Superior temporal gyrus (tissue), 1 donor: ENCODE data around the gene UNC5A.
"Not testable (repeated sequence)": the region's sequence is repeated elsewhere in the genome, so short reads cannot be mapped to it uniquely, and the experiment has no call there.

Experiments
- DNase-seq: peaks from one replicate; pipeline ENCODE4 v3.0.0-alpha.2; 2016; ENCODE audit errors: extremely low spot score

Gene UNC5A

GRCh38 chr5:176863765-176864098, 53.4 kb downstream of the UNC5A start:
- no peak for DNase-seq

GRCh38 chr5:176864755-176865154, 54.4 kb downstream of the UNC5A start:
- DNase-seq = no peak

DNA sequence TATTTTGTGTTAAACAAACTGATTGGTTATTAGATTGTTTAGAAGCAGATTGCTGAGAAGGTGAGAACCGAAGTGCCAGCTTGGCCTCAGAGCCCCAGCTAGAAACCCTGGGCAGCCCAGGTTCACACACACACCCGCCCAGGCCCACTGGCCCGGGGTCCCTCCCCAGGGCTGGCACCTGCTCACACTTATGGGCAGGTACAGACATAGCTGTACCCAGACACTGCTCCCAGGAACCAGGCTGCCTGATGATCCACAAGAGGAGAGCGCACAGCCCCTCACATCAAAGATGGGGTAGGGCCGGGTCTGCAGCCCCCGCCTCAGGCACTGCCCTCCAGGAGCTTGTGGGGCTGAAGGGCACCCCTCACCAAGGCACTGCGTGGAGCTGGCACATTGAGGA, 55.6 kb downstream of the UNC5A start:
- DNase-seq = no peak

DNA sequence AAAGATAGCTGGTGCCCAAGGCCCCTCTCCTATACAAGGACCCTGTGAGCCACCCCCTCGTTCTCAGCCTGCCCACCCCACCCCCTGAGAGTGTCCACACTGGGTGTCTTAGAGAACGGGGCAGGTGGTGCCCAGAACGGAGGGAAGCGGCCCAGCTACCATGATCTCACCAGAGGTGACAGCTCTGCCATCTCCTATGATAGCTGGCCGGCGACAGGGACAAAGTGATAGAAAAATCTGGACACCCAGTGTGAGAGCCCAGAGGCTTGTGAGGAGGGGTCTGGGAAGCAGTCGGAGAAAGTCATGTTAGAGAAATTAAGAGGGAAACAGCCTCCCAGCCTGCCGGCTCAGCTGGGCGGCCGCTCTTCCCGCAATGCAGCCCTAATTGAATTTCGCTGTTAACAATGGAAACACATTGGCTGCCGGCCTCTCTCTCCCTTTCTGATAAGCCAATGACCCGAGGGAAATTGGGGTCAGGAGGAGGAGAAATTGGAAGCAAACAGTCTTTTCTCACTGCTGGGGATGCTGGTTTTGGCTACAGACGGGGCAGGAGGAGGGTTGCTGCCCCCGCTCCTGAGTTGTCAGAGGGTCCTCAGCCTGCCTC, 56.5 kb downstream of the UNC5A start:
- DNase-seq = no peak

GRCh38 chr5:176868126-176868525, 57.8 kb downstream of the UNC5A start:
- DNase-seq = no peak

DNA sequence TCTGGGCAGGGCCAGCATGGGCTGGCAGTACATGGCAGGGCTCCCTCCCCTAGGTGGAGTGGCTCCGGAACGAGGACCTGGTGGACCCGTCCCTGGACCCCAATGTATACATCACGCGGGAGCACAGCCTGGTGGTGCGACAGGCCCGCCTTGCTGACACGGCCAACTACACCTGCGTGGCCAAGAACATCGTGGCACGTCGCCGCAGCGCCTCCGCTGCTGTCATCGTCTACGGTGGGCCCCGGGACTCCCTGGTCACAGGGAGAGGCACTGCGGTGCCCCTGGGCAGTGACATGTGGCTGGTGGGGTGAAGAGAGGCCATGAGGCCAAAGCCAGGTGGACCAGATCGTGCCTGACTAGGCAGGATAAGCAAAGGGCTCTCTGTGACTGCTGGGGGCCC, 58.4 kb downstream of the UNC5A start:
- DNase-seq = no peak

DNA sequence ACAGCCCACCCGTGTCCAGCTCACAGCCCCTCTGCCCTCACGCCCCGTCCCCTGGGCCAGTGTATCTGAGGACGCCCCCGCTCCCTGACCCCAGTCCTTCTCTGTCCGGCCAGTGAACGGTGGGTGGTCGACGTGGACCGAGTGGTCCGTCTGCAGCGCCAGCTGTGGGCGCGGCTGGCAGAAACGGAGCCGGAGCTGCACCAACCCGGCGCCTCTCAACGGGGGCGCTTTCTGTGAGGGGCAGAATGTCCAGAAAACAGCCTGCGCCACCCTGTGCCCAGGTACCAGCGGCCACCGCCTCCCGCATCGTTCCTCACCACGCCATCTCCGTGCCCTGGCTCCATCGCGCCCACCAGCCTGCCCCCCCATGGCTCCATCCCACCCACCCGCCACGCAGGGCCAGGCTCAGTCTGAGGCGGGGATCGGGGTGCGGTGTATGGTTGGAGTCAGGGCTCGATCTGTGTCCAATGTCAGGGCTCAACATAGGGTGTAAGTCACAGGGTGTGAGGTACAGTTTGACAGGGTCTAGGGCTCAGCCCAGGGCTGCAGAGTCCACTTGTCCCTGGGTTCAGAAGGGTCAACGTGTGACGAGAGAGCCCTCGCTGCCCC, 59.2 kb downstream of the UNC5A start:
- DNase-seq = no peak

DNA sequence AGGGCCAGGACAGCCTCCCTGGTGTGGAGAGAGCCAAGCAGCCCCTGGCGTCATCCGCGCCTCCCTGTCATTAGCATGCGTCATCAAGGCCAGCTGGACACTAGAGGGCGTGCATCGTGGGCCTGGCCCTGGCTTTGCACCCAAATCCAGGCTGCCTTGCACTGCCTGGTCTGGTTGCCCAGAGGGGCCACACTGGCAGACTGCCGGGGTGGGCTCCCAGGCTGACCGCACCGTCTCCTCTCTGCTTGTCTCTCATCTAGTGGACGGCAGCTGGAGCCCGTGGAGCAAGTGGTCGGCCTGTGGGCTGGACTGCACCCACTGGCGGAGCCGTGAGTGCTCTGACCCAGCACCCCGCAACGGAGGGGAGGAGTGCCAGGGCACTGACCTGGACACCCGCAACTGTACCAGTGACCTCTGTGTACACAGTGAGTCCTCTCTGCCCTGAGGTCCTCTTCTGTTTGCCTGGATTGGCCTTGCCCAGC, 59.8 kb downstream of the UNC5A start:
- no peak for DNase-seq

GRCh38 chr5:176870644-176871043, 60.3 kb downstream of the UNC5A start:
- DNase-seq = not testable (repeated sequence)

DNA sequence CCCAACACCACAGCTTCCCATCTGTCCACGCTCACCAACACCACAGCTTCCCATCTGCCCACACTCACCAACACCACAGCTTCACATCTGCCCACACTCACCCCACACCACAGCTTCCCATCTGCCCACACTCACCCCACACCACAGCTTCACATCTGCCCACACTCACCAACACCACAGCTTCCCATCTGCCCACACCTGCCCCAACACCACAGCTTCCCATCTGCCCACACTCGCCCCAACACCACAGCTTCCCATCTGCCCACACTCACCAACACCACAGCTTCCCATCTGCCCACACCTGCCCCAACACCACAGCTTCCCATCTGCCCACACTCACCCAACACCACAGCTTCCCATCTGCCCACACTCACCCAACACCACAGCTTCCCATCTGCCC, 62.2 kb downstream of the UNC5A start:
- not testable (repeated sequence) for DNase-seq

- DNase-seq = not testable (repeated sequence)
Observed at GRCh38 chr5:176873011-176873410, 62.7 kb downstream of the UNC5A start.

DNA sequence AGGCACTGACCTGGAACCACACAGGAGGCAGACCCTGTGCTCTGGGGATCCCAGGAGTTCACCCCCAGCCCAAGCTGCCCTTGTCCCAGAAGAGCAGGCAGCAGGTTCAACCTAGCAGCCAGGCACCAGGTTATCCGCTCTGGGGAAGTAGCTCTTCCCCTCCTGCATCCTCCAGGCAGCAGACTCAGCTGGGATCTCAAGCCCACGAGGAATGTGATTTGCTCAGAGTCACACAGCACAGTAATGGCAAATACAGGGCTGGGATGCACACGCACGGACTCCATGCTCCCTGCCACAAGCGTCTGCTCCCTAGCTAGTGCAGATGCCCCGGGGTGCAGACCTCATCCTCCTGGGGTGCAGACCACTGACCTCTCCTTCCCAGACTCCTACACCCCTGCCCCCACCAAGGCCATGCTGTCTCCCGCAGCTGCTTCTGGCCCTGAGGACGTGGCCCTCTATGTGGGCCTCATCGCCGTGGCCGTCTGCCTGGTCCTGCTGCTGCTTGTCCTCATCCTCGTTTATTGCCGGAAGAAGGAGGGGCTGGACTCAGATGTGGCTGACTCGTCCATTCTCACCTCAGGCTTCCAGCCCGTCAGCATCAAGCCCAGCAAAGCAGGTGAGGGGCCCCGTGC, 63.3 kb downstream of the UNC5A start:
- no peak for DNase-seq

DNA sequence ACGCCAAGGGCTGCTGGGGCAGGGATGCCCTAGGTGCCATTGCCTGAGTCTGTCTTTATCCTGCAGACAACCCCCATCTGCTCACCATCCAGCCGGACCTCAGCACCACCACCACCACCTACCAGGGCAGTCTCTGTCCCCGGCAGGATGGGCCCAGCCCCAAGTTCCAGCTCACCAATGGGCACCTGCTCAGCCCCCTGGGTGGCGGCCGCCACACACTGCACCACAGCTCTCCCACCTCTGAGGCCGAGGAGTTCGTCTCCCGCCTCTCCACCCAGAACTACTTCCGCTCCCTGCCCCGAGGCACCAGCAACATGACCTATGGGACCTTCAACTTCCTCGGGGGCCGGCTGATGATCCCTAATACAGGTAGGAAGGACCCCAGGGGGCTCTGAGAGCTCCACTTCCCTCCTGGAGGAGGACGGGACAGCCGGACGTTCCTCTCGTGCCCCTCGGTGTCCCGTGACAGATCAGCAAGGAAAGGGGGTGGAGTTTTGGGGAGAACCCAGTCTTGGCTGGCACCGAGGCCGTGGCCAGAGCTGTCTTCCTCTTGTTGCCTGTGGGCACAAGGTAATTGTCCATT, 63.9 kb downstream of the UNC5A start:
- DNase-seq = no peak

GRCh38 chr5:176875014-176875550, 64.7 kb downstream of the UNC5A start:
- DNase-seq = no peak

DNA sequence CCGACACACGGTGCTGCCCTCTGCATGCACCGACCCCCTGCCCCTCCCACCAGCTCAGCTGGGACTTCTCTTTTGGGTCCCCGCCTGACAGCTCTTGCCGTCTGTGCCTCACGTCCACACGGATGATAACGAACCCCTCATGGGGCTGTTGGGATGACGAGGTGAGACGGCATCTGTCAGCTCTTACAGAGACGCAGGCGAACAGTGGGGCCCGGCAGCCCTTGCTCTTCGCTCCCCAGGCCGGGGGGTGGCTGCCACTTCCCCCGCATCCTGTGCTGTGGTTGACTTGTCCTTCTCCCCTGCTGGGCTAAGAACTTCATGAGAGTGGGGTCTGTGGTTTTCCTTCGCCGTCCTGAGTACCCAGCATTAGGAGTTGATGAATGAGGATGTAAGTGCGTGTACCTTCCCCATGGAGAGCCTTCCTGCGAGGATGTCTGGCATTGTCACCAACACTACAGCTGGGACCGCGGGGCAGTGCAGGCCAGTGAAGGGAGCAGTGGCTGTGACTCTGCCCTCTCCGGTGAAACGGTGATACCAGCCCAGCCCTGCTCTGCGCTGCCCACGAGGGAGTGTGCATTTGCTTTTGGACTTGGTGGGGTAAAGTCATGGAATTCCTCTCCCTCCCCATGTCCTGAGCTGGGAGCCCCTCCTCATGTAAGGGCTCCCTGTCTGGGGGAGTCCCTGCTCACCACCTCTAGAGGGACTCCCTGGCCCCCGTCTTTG, 65.6 kb downstream of the UNC5A start:
- no peak for DNase-seq

GRCh38 chr5:176876506-176877431, 66.4 kb downstream of the UNC5A start:
- no peak for DNase-seq

DNA sequence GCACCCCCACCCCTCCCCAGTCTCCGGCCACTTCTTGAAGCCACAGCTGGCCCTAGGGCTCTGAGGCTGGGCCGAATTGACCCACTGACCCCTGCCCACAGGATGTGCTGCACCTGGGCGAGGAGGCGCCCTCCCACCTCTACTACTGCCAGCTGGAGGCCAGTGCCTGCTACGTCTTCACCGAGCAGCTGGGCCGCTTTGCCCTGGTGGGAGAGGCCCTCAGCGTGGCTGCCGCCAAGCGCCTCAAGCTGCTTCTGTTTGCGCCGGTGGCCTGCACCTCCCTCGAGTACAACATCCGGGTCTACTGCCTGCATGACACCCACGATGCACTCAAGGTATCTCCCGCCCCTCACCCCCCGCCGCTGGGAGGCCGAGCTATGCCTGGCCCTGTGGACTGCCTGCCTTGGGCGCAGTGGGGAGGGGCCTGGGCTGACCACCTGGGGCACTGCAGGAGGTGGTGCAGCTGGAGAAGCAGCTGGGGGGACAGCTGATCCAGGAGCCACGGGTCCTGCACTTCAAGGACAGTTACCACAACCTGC, 67.5 kb downstream of the UNC5A start:
- no peak for DNase-seq

GRCh38 chr5:176878463-176878862, 68.1 kb downstream of the UNC5A start:
- DNase-seq = no peak

- no peak for DNase-seq
Observed at GRCh38 chr5:176878906-176879662, 68.7 kb downstream of the UNC5A start.
